ENCODE measurements around the gene KRT2. TPM values are rescaled to one million over a fixed set of nuclear protein-coding genes. Genes with fewer than 3 reads are reported as not detected.
"Not testable (repeated sequence)": the region's sequence is repeated elsewhere in the genome, so short reads cannot be mapped to it uniquely, and the experiment has no call there.

KRT2 gene
- total RNA-seq, 6 experiments from 2014 or later: not detected

- TF ChIP-seq, protein P1, sequence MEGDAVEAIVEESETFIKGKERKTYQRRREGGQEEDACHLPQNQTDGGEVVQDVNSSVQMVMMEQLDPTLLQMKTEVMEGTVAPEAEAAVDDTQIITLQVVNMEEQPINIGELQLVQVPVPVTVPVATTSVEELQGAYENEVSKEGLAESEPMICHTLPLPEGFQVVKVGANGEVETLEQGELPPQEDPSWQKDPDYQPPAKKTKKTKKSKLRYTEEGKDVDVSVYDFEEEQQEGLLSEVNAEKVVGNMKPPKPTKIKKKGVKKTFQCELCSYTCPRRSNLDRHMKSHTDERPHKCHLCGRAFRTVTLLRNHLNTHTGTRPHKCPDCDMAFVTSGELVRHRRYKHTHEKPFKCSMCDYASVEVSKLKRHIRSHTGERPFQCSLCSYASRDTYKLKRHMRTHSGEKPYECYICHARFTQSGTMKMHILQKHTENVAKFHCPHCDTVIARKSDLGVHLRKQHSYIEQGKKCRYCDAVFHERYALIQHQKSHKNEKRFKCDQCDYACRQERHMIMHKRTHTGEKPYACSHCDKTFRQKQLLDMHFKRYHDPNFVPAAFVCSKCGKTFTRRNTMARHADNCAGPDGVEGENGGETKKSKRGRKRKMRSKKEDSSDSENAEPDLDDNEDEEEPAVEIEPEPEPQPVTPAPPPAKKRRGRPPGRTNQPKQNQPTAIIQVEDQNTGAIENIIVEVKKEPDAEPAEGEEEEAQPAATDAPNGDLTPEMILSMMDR (IDR thresholded peaks at IDR 0.05): no peak
- Mint-ChIP-seq H3K4me3 (no peak overlapping the region), H3K36me3 (ENCODE audit: low read depth) (no peaks in the 10 kb centered on the region), H3K4me1 (ENCODE audit: low read depth) (no peaks in the 10 kb centered on the region; the same call in 1 of the 2 replicates), H3K27ac (no peak overlapping the region), H3K9me3 (no peaks in the 10 kb centered on the region), H3K27me3 (ENCODE audit: insufficient read depth) (peaks cover 32% of the 10 kb centered on the region)
- DNase-seq: no peak
Observed at GRCh38 chr12:52670506-52670905, 18.5 kb upstream of the KRT2 start.

DNA sequence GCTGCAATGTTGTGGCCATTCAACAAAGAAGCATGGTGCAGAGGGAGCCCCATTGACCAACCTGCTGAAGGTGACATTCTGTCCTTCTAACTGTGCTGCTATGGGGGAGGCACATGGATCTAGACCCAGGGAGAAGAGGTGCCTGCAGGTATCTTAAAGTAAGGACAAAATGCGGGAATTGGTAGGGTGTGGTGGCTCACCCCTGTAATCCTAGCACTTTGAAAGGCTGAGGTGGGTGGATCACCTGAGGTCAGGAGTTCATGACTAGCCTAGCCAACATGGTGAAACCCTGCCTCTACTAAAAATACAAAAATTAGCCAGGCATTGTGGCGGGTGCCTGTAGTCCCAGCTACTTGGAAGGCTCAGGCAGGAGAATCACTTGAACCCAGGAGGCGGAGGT is 17.9 kb upstream of the KRT2 start:
- DNase-seq; H3K36me3 Mint-ChIP-seq (ENCODE audit: low read depth); H3K4me3 Mint-ChIP-seq; H3K27ac Mint-ChIP-seq; H3K9me3 Mint-ChIP-seq; H3K4me1 Mint-ChIP-seq (ENCODE audit: low read depth): not testable (repeated sequence)
- peaks cover 32% of the 10 kb centered on the region for H3K27me3 Mint-ChIP-seq (ENCODE audit: insufficient read depth)

GRCh38 chr12:52669426-52669825 is 17.4 kb upstream of the KRT2 start:
- no peaks in the 10 kb centered on the region for H3K9me3 Mint-ChIP-seq
- H3K27me3 Mint-ChIP-seq (ENCODE audit: insufficient read depth): peaks cover 38% of the 10 kb centered on the region
- TF ChIP-seq, protein P1 (IDR thresholded peaks at IDR 0.05): no peak
- H3K4me3 Mint-ChIP-seq: no peak overlapping the region
- H3K27ac Mint-ChIP-seq: no peak overlapping the region
- no peaks in the 10 kb centered on the region for H3K36me3 Mint-ChIP-seq (ENCODE audit: low read depth)
- no peaks in the 10 kb centered on the region; the same call in 1 of the 2 replicates for H3K4me1 Mint-ChIP-seq (ENCODE audit: low read depth)
- no peak for DNase-seq

DNA sequence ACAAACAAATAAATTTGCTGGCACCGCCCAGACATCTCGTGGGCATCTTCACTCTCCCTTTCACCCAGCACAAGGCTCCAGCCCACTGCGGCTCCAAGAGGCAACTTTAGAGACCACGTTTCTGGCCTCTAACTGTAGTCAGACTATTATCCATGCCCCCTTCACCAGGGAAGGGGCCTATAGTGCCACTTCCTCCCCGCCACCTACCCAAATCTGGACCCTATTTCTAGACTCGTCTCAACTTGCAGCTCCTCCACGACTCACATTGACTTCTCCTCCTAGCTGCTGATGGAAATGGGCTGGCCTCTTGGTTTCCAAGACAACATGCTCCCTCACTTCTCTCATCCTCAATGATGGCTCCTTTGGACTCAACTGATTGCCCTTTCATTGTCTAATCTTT is 15.9 kb upstream of the KRT2 start:
- no peaks in the 10 kb centered on the region for H3K36me3 Mint-ChIP-seq (ENCODE audit: low read depth)
- no peaks in the 10 kb centered on the region for H3K9me3 Mint-ChIP-seq
- no peak for DNase-seq
- H3K27ac Mint-ChIP-seq: no peak overlapping the region
- H3K27me3 Mint-ChIP-seq (ENCODE audit: insufficient read depth): peaks cover 43% of the 10 kb centered on the region
- H3K4me1 Mint-ChIP-seq (ENCODE audit: low read depth): no peaks in the 10 kb centered on the region
- TF ChIP-seq, protein P1 (IDR thresholded peaks at IDR 0.05): no peak
- no peak overlapping the region for H3K4me3 Mint-ChIP-seq

DNA sequence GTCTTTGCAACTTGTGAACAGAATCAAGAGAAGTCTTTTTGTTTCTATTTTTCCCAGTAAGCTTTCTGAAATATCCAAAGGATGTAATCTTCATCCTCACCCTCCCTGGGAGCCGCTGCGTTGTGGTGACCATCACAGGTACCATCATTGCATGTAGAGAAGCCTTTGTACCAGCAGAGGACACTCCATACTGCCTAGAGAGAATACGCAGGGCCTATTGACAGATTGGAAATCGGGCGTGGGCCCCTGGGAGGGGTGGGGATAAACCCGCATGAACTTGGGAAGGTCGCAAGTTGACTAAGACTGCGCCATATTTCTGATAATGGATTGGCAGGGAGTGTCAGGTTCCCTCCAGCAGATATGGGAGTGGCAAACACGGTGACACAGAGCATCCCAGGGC is 15.5 kb upstream of the KRT2 start:
- TF ChIP-seq, protein P1 (IDR thresholded peaks at IDR 0.05): peak; percentile 61
- Mint-ChIP-seq H3K36me3 (ENCODE audit: low read depth) (no peaks in the 10 kb centered on the region), H3K27ac (no peak overlapping the region), H3K9me3 (no peaks in the 10 kb centered on the region), H3K27me3 (ENCODE audit: insufficient read depth) (peaks cover 47% of the 10 kb centered on the region), H3K4me3 (no peak overlapping the region), H3K4me1 (ENCODE audit: low read depth) (no peaks in the 10 kb centered on the region)
- no peak for DNase-seq

DNA sequence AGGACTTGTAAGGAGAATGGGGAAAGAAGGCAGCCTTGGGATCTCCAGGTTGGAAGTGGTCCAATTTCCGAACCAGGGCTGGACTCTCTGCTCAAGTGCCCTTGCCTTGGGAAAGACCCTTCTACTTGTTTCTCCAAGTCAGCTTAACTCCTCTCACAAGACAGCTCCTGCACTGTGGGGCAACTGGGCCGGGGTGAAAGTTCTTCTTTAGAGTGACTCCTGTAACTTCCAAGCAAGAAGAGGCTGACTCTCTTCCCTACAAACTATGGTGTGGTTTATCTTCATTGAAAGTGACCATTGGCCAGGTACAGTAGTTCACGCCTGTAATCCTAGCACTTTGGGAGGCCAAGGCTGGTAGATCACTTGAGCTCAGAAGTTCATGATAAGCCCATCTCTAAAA is 14.5 kb upstream of the KRT2 start:
- no peak overlapping the region for H3K4me3 Mint-ChIP-seq
- peaks cover 52% of the 10 kb centered on the region for H3K27me3 Mint-ChIP-seq (ENCODE audit: insufficient read depth)
- H3K4me1 Mint-ChIP-seq (ENCODE audit: low read depth): no peaks in the 10 kb centered on the region
- no peak overlapping the region for H3K27ac Mint-ChIP-seq
- no peaks in the 10 kb centered on the region for H3K36me3 Mint-ChIP-seq (ENCODE audit: low read depth)
- DNase-seq: no peak
- TF ChIP-seq, protein P1 (IDR thresholded peaks at IDR 0.05): no peak
- H3K9me3 Mint-ChIP-seq: no peaks in the 10 kb centered on the region
